OCI-LY3 (cell line): ENCODE data around the gene PHF23.

Source experiments
- EZH2phosphoT487 ChIP-seq: fragments of 200-600 bp; shearing (Covaris generic); IDR thresholded peaks from 2 replicates; pipeline ENCODE4 v1.6.1; 2018; ENCODE audit warnings: antibody characterized with exemption, mixed run types, low read depth
- TF ChIP-seq, protein P1 (sequence below): fragments of 200-600, 300-600 bp; sonication (generic); IDR thresholded peaks from 2 replicates; pipeline ENCODE4 v1.5.1; 2014; ENCODE audit warnings: antibody characterized with exemption, low read length, low read depth

DNA sequence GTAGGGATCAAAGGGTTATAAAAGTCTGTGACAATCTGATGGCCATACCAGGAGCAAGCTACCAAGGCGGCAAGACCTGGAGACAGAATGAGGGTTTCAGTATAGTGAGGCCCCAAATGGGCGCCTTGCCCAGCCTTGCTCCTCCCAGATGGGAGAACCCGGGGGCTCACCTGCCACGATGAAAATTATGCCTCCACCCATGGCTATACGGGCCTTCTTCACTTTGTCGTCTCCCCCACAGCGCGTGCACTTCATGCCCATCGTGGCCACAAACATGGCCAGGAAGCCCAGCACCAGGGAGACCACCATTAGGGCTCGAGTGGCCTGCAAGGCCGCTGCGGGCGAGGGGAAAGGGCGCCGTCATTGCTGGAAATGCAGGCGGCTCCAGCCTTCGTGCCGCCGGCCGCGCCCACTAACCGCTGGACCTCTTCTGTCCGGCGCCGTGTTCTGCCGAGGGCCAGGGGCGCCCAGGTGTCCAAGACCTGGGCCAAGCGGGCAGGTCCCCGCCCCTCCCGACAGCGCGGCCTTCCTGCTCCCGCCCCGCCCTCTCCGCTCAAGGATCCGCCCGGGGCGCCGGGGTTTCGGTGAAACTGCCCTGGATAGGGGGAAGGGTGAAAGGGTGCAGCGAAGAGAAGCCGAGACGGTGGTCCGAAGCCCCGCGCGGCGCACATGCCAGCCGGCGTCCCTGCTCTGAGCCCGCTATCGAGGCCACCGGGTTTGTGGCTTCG, 21.6 kb upstream of the PHF23 start:
- TF ChIP-seq, protein P1, sequence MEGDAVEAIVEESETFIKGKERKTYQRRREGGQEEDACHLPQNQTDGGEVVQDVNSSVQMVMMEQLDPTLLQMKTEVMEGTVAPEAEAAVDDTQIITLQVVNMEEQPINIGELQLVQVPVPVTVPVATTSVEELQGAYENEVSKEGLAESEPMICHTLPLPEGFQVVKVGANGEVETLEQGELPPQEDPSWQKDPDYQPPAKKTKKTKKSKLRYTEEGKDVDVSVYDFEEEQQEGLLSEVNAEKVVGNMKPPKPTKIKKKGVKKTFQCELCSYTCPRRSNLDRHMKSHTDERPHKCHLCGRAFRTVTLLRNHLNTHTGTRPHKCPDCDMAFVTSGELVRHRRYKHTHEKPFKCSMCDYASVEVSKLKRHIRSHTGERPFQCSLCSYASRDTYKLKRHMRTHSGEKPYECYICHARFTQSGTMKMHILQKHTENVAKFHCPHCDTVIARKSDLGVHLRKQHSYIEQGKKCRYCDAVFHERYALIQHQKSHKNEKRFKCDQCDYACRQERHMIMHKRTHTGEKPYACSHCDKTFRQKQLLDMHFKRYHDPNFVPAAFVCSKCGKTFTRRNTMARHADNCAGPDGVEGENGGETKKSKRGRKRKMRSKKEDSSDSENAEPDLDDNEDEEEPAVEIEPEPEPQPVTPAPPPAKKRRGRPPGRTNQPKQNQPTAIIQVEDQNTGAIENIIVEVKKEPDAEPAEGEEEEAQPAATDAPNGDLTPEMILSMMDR, result no peak
- no peak for TF ChIP-seq EZH2phosphoT487
